Spleen (tissue), 11 donors: ENCODE data around the gene IL2RG. TPM values are rescaled to one million over a fixed set of nuclear protein-coding genes. Genes with fewer than 3 reads are reported as not detected.

Experiments used
- DNase-seq: peaks from one replicate; pipeline ENCODE4 v3.0.0-alpha.2; 2020
- H3K27ac ChIP-seq, 8 donors: fragments of 200-600 bp; sonication (generic) in 7 of 8; 1 replicate in 4 of 8; 2 replicates in 4 of 8; pipeline versions ENCODE4 v1.5.0 to v1.8.0; 2016 to 2021; ENCODE audit warnings: inconsistent platforms in 4 of 8, mild to moderate bottlenecking in 4 of 8, moderate library complexity in 1 of 8
- H3K27me3 ChIP-seq, 7 donors: fragments of 200-600 bp; sonication (generic) in 6 of 7; replicated peaks in 1 of 7; 1 replicate in 4 of 7; 2 replicates in 3 of 7; pipeline versions ENCODE4 v1.5.0 to v1.8.0; 2016 to 2021; ENCODE audit warnings: inconsistent platforms in 3 of 7, mild to moderate bottlenecking in 1 of 7
- H3K36me3 ChIP-seq, 6 donors: fragments of 200-600 bp; sonication (generic) in 5 of 6; 1 replicate in 4 of 6; 2 replicates in 2 of 6; pipeline versions ENCODE4 v1.5.0 to v1.8.0; 2016 to 2021; ENCODE audit warnings: inconsistent platforms in 2 of 6
- H3K4me1 ChIP-seq, 6 donors: fragments of 200-600 bp; sonication (generic) in 5 of 6; 1 replicate in 3 of 6; 2 replicates in 3 of 6; pipeline versions ENCODE4 v1.5.0 to v1.8.0; 2016 to 2021; ENCODE audit warnings: inconsistent platforms in 3 of 6
- H3K4me3 ChIP-seq, 8 donors: fragments of 200-600 bp; sonication (generic) in 7 of 8; 1 replicate in 4 of 8; 2 replicates in 4 of 8; pipeline versions ENCODE4 v1.5.0 to v1.8.0; 2016 to 2021; ENCODE audit warnings: inconsistent platforms in 4 of 8, mild to moderate bottlenecking in 4 of 8, moderate library complexity in 2 of 8
- H3K9me3 ChIP-seq, 8 donors: fragments of 200-600 bp; sonication (generic) in 7 of 8; 1 replicate in 4 of 8; 2 replicates in 4 of 8; pipeline versions ENCODE4 v1.5.0 to v1.8.0; 2016 to 2021; ENCODE audit warnings: inconsistent platforms in 4 of 8
- POLR2A ChIP-seq, 3 donors: fragments of 450-650 bp; IDR thresholded peaks; one replicate each; pipeline ENCODE4 v1.5.1; 2017; ENCODE audit warnings: antibody characterized with exemption in 3 of 3, mild to moderate bottlenecking in 1 of 3
- POLR2AphosphoS5 ChIP-seq, 3 donors: sonication (generic); formaldehyde crosslinking; IDR thresholded peaks; one replicate each; pipeline ENCODE4 v1.5.1; 2017; ENCODE audit warnings: antibody characterized with exemption in 3 of 3
- WGBS, 5 donors: extraction: QIAGEN DNeasy Blood & Tissue Kit in 3 of 5; methylation state at CpG; one replicate each; pipeline versions ENCODE4 v1.1.5 to v1.1.7; 2013 to 2018; 5-methylcytosine and 5-hydroxymethylcytosine counted together
- intact Hi-C: fragments of 100-400 bp; cut with DNase I; formaldehyde crosslinking; loops from one replicate; pipeline ENCODE4 v1.15.0; 2023; ENCODE audit warnings: low total_unique reads
- polyA plus RNA-seq, 3 donors: library from polyadenylated mRNA; stranded (reverse); fragments of 200-250 nt; gene quantifications; one replicate each; pipeline ENCODE4 v1.2.1, GENCODE V29; 2013
- total RNA-seq, 7 donors: library from RNA; depleted of rRNA in 3 of 7; stranded (reverse); fragments of >200 nt in 3 of 7; fragmentation: NEBNext Ultra II Directional in 4 of 7; extraction: Animal tissue kit (Norgen Biotek cat#: 25700) in 4 of 7; gene quantifications; one replicate each; pipeline versions ENCODE4 v1.1.0 to v1.2.1, GENCODE V29; 2016 to 2021
- TF ChIP-seq, protein P1 (sequence below), 11 experiments: fragments of 200-600 bp in 7 of 11; fragments of 450-650 bp in 4 of 11; sonication (generic) in 4 of 11; IDR thresholded peaks in 8 of 11; conservative IDR thresholded peaks in 3 of 11; 1 replicate in 7 of 11; 2 replicates in 4 of 11; pipeline versions ENCODE4 v1.4.0 to v1.8.0; 2016 to 2021; ENCODE audit warnings: antibody characterized with exemption in 11 of 11, inconsistent platforms in 4 of 11, mild to moderate bottlenecking in 1 of 11
- donor health status: healthy with polysubstance abuse.
- donor health status: DM: no; HTN: no; CAD: no; lungs with moderate emphysema.
- donor health status: DM: no; HTN: no; CAD: no.
- donor health status: Bipolar disorder and iron deficiency.
- donor health status: healthy.
- donor health status: DM: no; HTN: no; CAD: no.
- donor health status: DM: yes; HTN: yes; CAD: no.

The IL2RG gene
- total and polyA plus RNA-seq, 10 donors, result 89.8 to 174 (median 124) TPM

- H3K4me1 ChIP-seq, result no peaks in the 10 kb centered on the region
- WGBS, 5 donors, result 78 to 99% (median 86%) methylated on average over 6 of the region's 6 CpGs
- TF ChIP-seq POLR2AphosphoS5 (IDR thresholded peaks at IDR 0.05) (no peak), POLR2A (IDR thresholded peaks at IDR 0.05) (no peak)
- TF ChIP-seq, protein P1, sequence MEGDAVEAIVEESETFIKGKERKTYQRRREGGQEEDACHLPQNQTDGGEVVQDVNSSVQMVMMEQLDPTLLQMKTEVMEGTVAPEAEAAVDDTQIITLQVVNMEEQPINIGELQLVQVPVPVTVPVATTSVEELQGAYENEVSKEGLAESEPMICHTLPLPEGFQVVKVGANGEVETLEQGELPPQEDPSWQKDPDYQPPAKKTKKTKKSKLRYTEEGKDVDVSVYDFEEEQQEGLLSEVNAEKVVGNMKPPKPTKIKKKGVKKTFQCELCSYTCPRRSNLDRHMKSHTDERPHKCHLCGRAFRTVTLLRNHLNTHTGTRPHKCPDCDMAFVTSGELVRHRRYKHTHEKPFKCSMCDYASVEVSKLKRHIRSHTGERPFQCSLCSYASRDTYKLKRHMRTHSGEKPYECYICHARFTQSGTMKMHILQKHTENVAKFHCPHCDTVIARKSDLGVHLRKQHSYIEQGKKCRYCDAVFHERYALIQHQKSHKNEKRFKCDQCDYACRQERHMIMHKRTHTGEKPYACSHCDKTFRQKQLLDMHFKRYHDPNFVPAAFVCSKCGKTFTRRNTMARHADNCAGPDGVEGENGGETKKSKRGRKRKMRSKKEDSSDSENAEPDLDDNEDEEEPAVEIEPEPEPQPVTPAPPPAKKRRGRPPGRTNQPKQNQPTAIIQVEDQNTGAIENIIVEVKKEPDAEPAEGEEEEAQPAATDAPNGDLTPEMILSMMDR (IDR thresholded peaks at IDR 0.05 in 8 of 11, conservative IDR thresholded peaks at IDR 0.05 in 3 of 11), result no peak
- no peak overlapping the region for H3K27ac ChIP-seq
- H3K4me3 ChIP-seq, result no peak overlapping the region
- peaks cover 0 to 15% (median 0%) of the 10 kb centered on the region in 6 donors for H3K36me3 ChIP-seq
- intact Hi-C loops, result no loop called here
- H3K9me3 ChIP-seq, result no peaks in the 10 kb centered on the region
- H3K27me3 ChIP-seq, result no peaks in the 10 kb centered on the region
- DNase-seq, result no peak
Measured at GRCh38 chrX:71158603-71159002, 47.2 kb upstream of the IL2RG start.

GRCh38 chrX:71154641-71155040 lies 43.3 kb upstream of the IL2RG start:
- 33 to 69% (median 41%) methylated on average over 2 to 3 of the region's 3 CpGs for WGBS, 5 donors
- DNase-seq, result no peak
- H3K27me3 ChIP-seq, result no peaks in the 10 kb centered on the region
- H3K4me1 ChIP-seq, result no peaks in the 10 kb centered on the region
- H3K4me3 ChIP-seq, result no peak overlapping the region
- H3K9me3 ChIP-seq, result no peaks in the 10 kb centered on the region
- H3K36me3 ChIP-seq, result no peaks in the 10 kb centered on the region
- intact Hi-C loops, result no loop called here
- no peak overlapping the region for H3K27ac ChIP-seq
- TF ChIP-seq, protein P1 (IDR thresholded peaks at IDR 0.05 in 8 of 11, conservative IDR thresholded peaks at IDR 0.05 in 3 of 11), result no peak
- TF ChIP-seq POLR2A (IDR thresholded peaks at IDR 0.05) (no peak), POLR2AphosphoS5 (IDR thresholded peaks at IDR 0.05) (no peak)

- Histone ChIP-seq H3K4me3 (no peak overlapping the region), H3K27ac (no peak overlapping the region), H3K4me1 (no peaks in the 10 kb centered on the region), H3K27me3 (no peaks in the 10 kb centered on the region), H3K9me3 (no peaks in the 10 kb centered on the region), H3K36me3 (no peaks in the 10 kb centered on the region)
- DNase-seq, result no peak
- intact Hi-C loops, result no loop called here
- WGBS, 5 donors, result 84 to 98% (median 94%) methylated on average over 3 to 7 of the region's 7 CpGs
- TF ChIP-seq POLR2A (IDR thresholded peaks at IDR 0.05) (no peak), POLR2AphosphoS5 (IDR thresholded peaks at IDR 0.05) (no peak)
- TF ChIP-seq, protein P1 (IDR thresholded peaks at IDR 0.05 in 8 of 11, conservative IDR thresholded peaks at IDR 0.05 in 3 of 11), result no peak
Measured at GRCh38 chrX:71154196-71154595, 42.8 kb upstream of the IL2RG start.

DNA sequence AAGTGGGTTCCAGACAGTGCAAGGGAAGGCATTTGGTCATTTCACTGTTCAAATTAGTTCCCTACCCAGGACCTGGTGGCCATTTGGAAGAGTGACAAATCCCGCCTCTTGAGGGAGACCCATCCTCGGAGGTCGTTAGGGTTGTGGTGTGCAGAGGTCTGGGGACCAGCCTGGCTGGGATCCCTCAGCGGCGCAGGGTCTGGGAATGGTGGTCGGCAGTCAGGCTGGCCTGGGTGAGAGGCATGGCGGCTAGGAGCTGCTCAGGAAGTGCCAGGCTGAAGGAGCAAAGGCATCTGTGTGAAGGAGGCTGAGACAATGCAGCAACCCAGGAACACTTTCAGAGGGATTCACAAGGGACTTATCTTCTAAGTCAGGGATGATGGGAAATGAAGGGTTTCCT lies 40.0 kb upstream of the IL2RG start:
- no peak for DNase-seq
- Histone ChIP-seq H3K27me3 (no peaks in the 10 kb centered on the region), H3K36me3 (no peaks in the 10 kb centered on the region), H3K4me3 (no peak overlapping the region), H3K9me3 (no peaks in the 10 kb centered on the region), H3K4me1 (peaks cover 0 to 4% (median 0%) of the 10 kb centered on the region in 6 donors), H3K27ac (no peak overlapping the region)
- intact Hi-C loops, result no loop called here
- WGBS, 5 donors, result 71 to 91% (median 80%) methylated on average over 3 to 7 of the region's 7 CpGs
- TF ChIP-seq POLR2AphosphoS5 (IDR thresholded peaks at IDR 0.05) (peak in 1 of 3 donors; percentile 24), POLR2A (IDR thresholded peaks at IDR 0.05) (no peak)

GRCh38 chrX:71148278-71148663 lies 36.9 kb upstream of the IL2RG start:
- Histone ChIP-seq H3K36me3 (peaks cover 0 to 8% (median 0%) of the 10 kb centered on the region in 6 donors), H3K4me1 (peaks cover 0 to 19% (median 2%) of the 10 kb centered on the region in 6 donors)
- WGBS, 5 donors, result 73 to 100% (median 87%) methylated on average over 1 to 8 of the region's 8 CpGs

More at GRCh38 chrX:71148278-71148663, 36.9 kb upstream of the IL2RG start:
- Histone ChIP-seq H3K27me3 (no peaks in the 10 kb centered on the region), H3K9me3 (no peaks in the 10 kb centered on the region), H3K27ac (no peak overlapping the region), H3K4me3 (no peak overlapping the region)
- TF ChIP-seq POLR2AphosphoS5 (IDR thresholded peaks at IDR 0.05) (no peak), POLR2A (IDR thresholded peaks at IDR 0.05) (no peak)
- TF ChIP-seq, protein P1 (IDR thresholded peaks at IDR 0.05 in 8 of 11, conservative IDR thresholded peaks at IDR 0.05 in 3 of 11), result no peak
- DNase-seq, result no peak
- intact Hi-C loops, result no loop called here
